ENCODE data around the gene TNS3. TPM values are rescaled to one million over a fixed set of nuclear protein-coding genes. Genes with fewer than 3 reads are reported as not detected.
A peak's percentile ranks its signal among the peaks of the same experiment; 100 is the strongest.

The TNS3 gene
- total RNA-seq, 1 donor from 2014 or later, result 174 TPM

- intact Hi-C loops (cut with DNase I), result no loop called here
- Histone ChIP-seq H3K36me3 (peaks cover 11% of the 10 kb centered on the region), H3K9me3 (no peaks in the 10 kb centered on the region), H3K27ac (no peak overlapping the region), H3K4me3 (no peak overlapping the region), H3K27me3 (ENCODE audit: low read depth) (no peaks in the 10 kb centered on the region), H3K4me1 (peaks cover 5% of the 10 kb centered on the region)
- no peak for TF ChIP-seq CTCF (IDR thresholded peaks at IDR 0.05)
- peak in 1 of 2 donors; percentile 8 for ATAC-seq
- DNase-seq, result no peak
These were observed 230.4 kb downstream of the TNS3 start for GRCh38 chr7:47351233-47352154.

GRCh38 chr7:47350425-47350824 is 231.5 kb downstream of the TNS3 start:
- no peak for TF ChIP-seq CTCF (IDR thresholded peaks at IDR 0.05)
- ATAC-seq (no peak), DNase-seq (no peak)
- Histone ChIP-seq H3K36me3 (peaks cover 15% of the 10 kb centered on the region), H3K27ac (no peak overlapping the region), H3K27me3 (ENCODE audit: low read depth) (no peaks in the 10 kb centered on the region), H3K4me3 (no peak overlapping the region), H3K9me3 (no peaks in the 10 kb centered on the region), H3K4me1 (no peaks in the 10 kb centered on the region)
- intact Hi-C loops (cut with DNase I), result no loop called here

GRCh38 chr7:47349401-47349800 is 232.5 kb downstream of the TNS3 start:
- Histone ChIP-seq H3K27me3 (ENCODE audit: low read depth) (no peaks in the 10 kb centered on the region), H3K27ac (no peak overlapping the region), H3K36me3 (peaks cover 26% of the 10 kb centered on the region), H3K4me1 (no peaks in the 10 kb centered on the region), H3K9me3 (no peaks in the 10 kb centered on the region), H3K4me3 (no peak overlapping the region)
- DNase-seq, result no peak
- ATAC-seq, result no peak
- no peak for TF ChIP-seq CTCF (IDR thresholded peaks at IDR 0.05)
- intact Hi-C loops (cut with DNase I), result no loop called here

GRCh38 chr7:47347816-47348385 is 234.0 kb downstream of the TNS3 start:
- H3K4me3 ChIP-seq, result no peak overlapping the region
- ATAC-seq (no peak), DNase-seq (no peak)
- H3K27ac ChIP-seq, result no peak overlapping the region
- H3K9me3 ChIP-seq, result no peaks in the 10 kb centered on the region
- TF ChIP-seq CTCF (IDR thresholded peaks at IDR 0.05), result no peak
- intact Hi-C loops (cut with DNase I), result no loop called here
- H3K27me3 ChIP-seq (ENCODE audit: low read depth), result no peaks in the 10 kb centered on the region
- H3K4me1 ChIP-seq, result no peaks in the 10 kb centered on the region
- H3K36me3 ChIP-seq, result peaks cover 38% of the 10 kb centered on the region

GRCh38 chr7:47347346-47347745 is 234.6 kb downstream of the TNS3 start:
- DNase-seq (no peak), ATAC-seq (no peak)
- Histone ChIP-seq H3K4me1 (no peaks in the 10 kb centered on the region), H3K4me3 (no peak overlapping the region), H3K27ac (no peak overlapping the region), H3K9me3 (no peaks in the 10 kb centered on the region), H3K27me3 (ENCODE audit: low read depth) (no peaks in the 10 kb centered on the region), H3K36me3 (peaks cover 42% of the 10 kb centered on the region)
- intact Hi-C loops (cut with DNase I), result no loop called here
- TF ChIP-seq CTCF (IDR thresholded peaks at IDR 0.05), result no peak
